ENCODE measurements around the gene SIM2.
"Not testable (repeated sequence)": the region's sequence is repeated elsewhere in the genome, so short reads cannot be mapped to it uniquely, and the experiment has no call there.

SIM2 gene

DNA sequence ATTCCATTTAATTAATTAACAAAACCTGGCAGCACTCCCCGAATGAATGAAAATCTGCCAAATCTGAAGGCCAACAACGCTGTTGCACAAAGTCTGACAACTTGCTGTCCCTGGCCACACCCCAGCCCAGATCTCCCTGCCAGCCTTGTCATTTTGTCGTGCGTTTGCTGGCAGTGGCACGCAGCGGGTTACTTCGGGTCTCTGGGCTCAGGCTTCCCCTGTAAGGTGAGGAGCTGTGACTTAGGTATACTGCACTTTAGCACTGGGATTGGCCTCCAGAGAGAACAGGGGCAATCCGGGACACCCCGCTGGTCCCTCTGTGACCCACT lies 34.3 kb upstream of the SIM2 start:
- H3K4me3 ChIP-seq (ENCODE audit: low read length in 2 of 2) = no peak overlapping the region

GRCh38 chr21:36665806-36666205 lies 33.1 kb upstream of the SIM2 start:
- H3K36me3 ChIP-seq (ENCODE audit: control insufficient read depth in 2 of 2, insufficient read depth in 2 of 2, low read length in 2 of 2) = no peaks in the 10 kb centered on the region
- H3K9me3 ChIP-seq (ENCODE audit: control insufficient read depth in 2 of 2, low read length in 2 of 2) = no peaks in the 10 kb centered on the region
- H3K9ac ChIP-seq (ENCODE audit: low read depth in 1 of 2, low read length in 2 of 2) = no peak overlapping the region
- no peaks in the 10 kb centered on the region for H3K4me1 ChIP-seq (ENCODE audit: control insufficient read depth in 2 of 2, insufficient read depth in 2 of 2, low read length in 2 of 2)
- peaks cover 28 to 35% of the 10 kb centered on the region in 2 donors for H3K27me3 ChIP-seq (ENCODE audit: control insufficient read depth in 2 of 2, insufficient read depth in 2 of 2, low read length in 2 of 2)
- no peak overlapping the region for H3K27ac ChIP-seq (ENCODE audit: low read depth in 2 of 2, low read length in 2 of 2)
- H3K4me3 ChIP-seq (ENCODE audit: low read length in 2 of 2) = no peak overlapping the region

More for the DNA sequence above, 34.3 kb upstream of the SIM2 start:
- Histone ChIP-seq H3K9me3 (ENCODE audit: control insufficient read depth in 2 of 2, low read length in 2 of 2) (no peaks in the 10 kb centered on the region), H3K36me3 (ENCODE audit: control insufficient read depth in 2 of 2, insufficient read depth in 2 of 2, low read length in 2 of 2) (no peaks in the 10 kb centered on the region), H3K4me1 (ENCODE audit: control insufficient read depth in 2 of 2, insufficient read depth in 2 of 2, low read length in 2 of 2) (no peaks in the 10 kb centered on the region), H3K27ac (ENCODE audit: low read depth in 2 of 2, low read length in 2 of 2) (no peak overlapping the region), H3K27me3 (ENCODE audit: control insufficient read depth in 2 of 2, insufficient read depth in 2 of 2, low read length in 2 of 2) (peaks cover 33 to 40% of the 10 kb centered on the region in 2 donors), H3K9ac (ENCODE audit: low read depth in 1 of 2, low read length in 2 of 2) (no peak overlapping the region)

GRCh38 chr21:36668713-36669112 lies 30.2 kb upstream of the SIM2 start:
- Histone ChIP-seq H3K4me1 (ENCODE audit: control insufficient read depth in 2 of 2, insufficient read depth in 2 of 2, low read length in 2 of 2) (no peaks in the 10 kb centered on the region), H3K4me3 (ENCODE audit: low read length in 2 of 2) (no peak overlapping the region), H3K36me3 (ENCODE audit: control insufficient read depth in 2 of 2, insufficient read depth in 2 of 2, low read length in 2 of 2) (no peaks in the 10 kb centered on the region), H3K9ac (ENCODE audit: low read depth in 1 of 2, low read length in 2 of 2) (no peak overlapping the region), H3K9me3 (ENCODE audit: control insufficient read depth in 2 of 2, low read length in 2 of 2) (no peaks in the 10 kb centered on the region), H3K27me3 (ENCODE audit: control insufficient read depth in 2 of 2, insufficient read depth in 2 of 2, low read length in 2 of 2) (peaks cover 25 to 33% of the 10 kb centered on the region in 2 donors), H3K27ac (ENCODE audit: low read depth in 2 of 2, low read length in 2 of 2) (no peak overlapping the region)

DNA sequence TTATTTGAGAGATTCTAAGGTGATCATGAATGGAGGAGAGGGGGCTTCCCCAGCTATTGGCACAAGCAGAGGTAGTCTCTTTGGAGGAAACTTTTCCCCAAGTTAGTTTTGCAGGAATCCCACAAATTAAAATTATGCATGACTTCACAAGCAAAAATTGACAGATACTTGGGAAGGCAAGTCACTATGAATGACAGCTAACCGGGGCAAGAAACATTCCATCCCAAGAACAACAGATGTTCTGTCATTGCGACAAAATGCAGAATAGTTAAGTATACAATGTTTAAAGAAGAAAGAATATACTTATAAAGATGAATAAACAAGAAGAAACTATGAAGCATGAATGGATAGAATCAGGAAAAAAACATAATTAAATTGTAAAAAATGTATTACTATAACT lies 27.1 kb upstream of the SIM2 start:
- Histone ChIP-seq H3K27me3 (ENCODE audit: control insufficient read depth in 2 of 2, insufficient read depth in 2 of 2, low read length in 2 of 2) (peaks cover 16 to 20% of the 10 kb centered on the region in 2 donors), H3K9ac (ENCODE audit: low read depth in 1 of 2, low read length in 2 of 2) (no peak overlapping the region), H3K4me3 (ENCODE audit: low read length in 2 of 2) (no peak overlapping the region), H3K4me1 (ENCODE audit: control insufficient read depth in 2 of 2, insufficient read depth in 2 of 2, low read length in 2 of 2) (no peaks in the 10 kb centered on the region), H3K9me3 (ENCODE audit: control insufficient read depth in 2 of 2, low read length in 2 of 2) (no peaks in the 10 kb centered on the region), H3K27ac (ENCODE audit: low read depth in 2 of 2, low read length in 2 of 2) (no peak overlapping the region), H3K36me3 (ENCODE audit: control insufficient read depth in 2 of 2, insufficient read depth in 2 of 2, low read length in 2 of 2) (no peaks in the 10 kb centered on the region)

GRCh38 chr21:36672296-36672695 lies 26.6 kb upstream of the SIM2 start:
- not testable (repeated sequence) for H3K9me3 ChIP-seq (ENCODE audit: control insufficient read depth in 2 of 2, low read length in 2 of 2); H3K27ac ChIP-seq (ENCODE audit: low read depth in 2 of 2, low read length in 2 of 2); H3K36me3 ChIP-seq (ENCODE audit: control insufficient read depth in 2 of 2, insufficient read depth in 2 of 2, low read length in 2 of 2); H3K9ac ChIP-seq (ENCODE audit: low read depth in 1 of 2, low read length in 2 of 2); H3K4me3 ChIP-seq (ENCODE audit: low read length in 2 of 2); H3K4me1 ChIP-seq (ENCODE audit: control insufficient read depth in 2 of 2, insufficient read depth in 2 of 2, low read length in 2 of 2)
- H3K27me3 ChIP-seq (ENCODE audit: control insufficient read depth in 2 of 2, insufficient read depth in 2 of 2, low read length in 2 of 2) = peaks cover 16 to 24% of the 10 kb centered on the region in 2 donors

DNA sequence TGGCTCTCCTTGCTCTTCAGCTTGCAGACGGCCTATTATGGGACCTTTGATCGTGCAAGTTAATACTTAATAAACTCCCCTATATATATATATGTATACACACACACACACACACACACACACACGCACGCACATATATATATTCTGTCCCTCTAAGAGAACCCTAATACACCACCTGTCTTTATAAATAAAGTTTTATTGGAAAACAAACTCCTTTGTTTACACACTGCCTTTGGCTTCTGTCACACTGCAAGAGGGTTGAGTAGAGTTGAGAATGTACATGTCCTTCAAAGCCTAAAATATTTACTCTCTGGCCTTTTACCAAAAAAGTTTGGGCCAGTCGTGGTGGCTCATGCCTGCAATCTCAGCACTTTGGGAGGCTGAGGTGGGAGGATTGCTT lies 26.2 kb upstream of the SIM2 start:
- no peaks in the 10 kb centered on the region for H3K9me3 ChIP-seq (ENCODE audit: control insufficient read depth in 2 of 2, low read length in 2 of 2)
- H3K27me3 ChIP-seq (ENCODE audit: control insufficient read depth in 2 of 2, insufficient read depth in 2 of 2, low read length in 2 of 2) = peaks cover 14 to 24% of the 10 kb centered on the region in 2 donors
- no peaks in the 10 kb centered on the region for H3K4me1 ChIP-seq (ENCODE audit: control insufficient read depth in 2 of 2, insufficient read depth in 2 of 2, low read length in 2 of 2)

DNA sequence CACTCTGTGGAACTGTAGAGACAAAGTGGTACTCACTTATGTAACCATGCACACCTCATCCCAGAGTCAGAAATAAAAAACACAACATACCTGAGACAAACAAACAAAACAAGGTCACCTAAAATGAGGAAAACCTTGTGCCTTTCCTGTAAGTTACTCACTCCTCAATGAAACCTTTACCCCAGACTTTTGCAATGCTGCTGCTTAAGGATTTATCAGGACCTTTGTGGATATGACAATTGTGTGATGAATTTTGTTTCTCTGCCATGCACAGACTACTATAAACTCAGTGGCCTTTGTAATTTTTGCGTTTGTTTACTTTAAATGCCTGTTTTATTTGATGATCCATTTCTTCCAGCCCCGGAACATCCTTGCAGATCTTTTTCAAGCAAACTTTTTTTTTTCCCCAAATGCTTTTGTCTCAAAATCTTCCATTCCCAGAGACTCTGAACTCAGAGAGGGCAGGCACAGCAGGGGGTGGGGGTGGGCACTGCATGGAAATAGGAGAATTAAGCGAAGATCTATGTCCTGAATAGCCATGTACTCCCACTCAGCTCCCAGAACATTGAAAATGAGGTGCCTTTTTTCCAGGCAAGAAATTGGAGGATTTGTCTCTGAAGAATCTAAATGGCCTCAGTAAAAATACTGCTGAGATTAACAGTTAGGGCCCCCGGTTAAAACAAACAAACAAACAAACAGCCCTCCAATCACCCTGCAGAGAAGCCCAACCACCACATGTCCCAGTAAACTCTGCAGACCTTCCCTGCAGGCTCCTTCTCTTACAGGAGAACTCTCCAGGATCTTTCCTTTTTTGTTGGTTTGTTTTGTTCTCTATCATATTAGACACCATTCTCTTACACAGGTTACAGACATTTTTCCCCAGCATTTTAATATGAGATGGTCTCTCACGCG lies 22.6 kb upstream of the SIM2 start:
- H3K4me3 ChIP-seq (ENCODE audit: low read length in 2 of 2) = no peak overlapping the region
- H3K9me3 ChIP-seq (ENCODE audit: control insufficient read depth in 2 of 2, low read length in 2 of 2) = peaks cover 0 to 5% of the 10 kb centered on the region in 2 donors
- no peak overlapping the region for H3K27ac ChIP-seq (ENCODE audit: low read depth in 2 of 2, low read length in 2 of 2)
- H3K36me3 ChIP-seq (ENCODE audit: control insufficient read depth in 2 of 2, insufficient read depth in 2 of 2, low read length in 2 of 2) = no peaks in the 10 kb centered on the region
- H3K4me1 ChIP-seq (ENCODE audit: control insufficient read depth in 2 of 2, insufficient read depth in 2 of 2, low read length in 2 of 2) = no peaks in the 10 kb centered on the region
- no peak overlapping the region for H3K9ac ChIP-seq (ENCODE audit: low read depth in 1 of 2, low read length in 2 of 2)
- peaks cover 9 to 11% of the 10 kb centered on the region in 2 donors for H3K27me3 ChIP-seq (ENCODE audit: control insufficient read depth in 2 of 2, insufficient read depth in 2 of 2, low read length in 2 of 2)

More for the DNA sequence above, 26.2 kb upstream of the SIM2 start:
- H3K27ac ChIP-seq (ENCODE audit: low read depth in 2 of 2, low read length in 2 of 2) = no peak overlapping the region
- no peak overlapping the region for H3K9ac ChIP-seq (ENCODE audit: low read depth in 1 of 2, low read length in 2 of 2)
- H3K4me3 ChIP-seq (ENCODE audit: low read length in 2 of 2) = no peak overlapping the region
- H3K36me3 ChIP-seq (ENCODE audit: control insufficient read depth in 2 of 2, insufficient read depth in 2 of 2, low read length in 2 of 2) = no peaks in the 10 kb centered on the region

- Histone ChIP-seq H3K36me3 (ENCODE audit: control insufficient read depth in 2 of 2, insufficient read depth in 2 of 2, low read length in 2 of 2) (no peaks in the 10 kb centered on the region), H3K27me3 (ENCODE audit: control insufficient read depth in 2 of 2, insufficient read depth in 2 of 2, low read length in 2 of 2) (peaks cover 7 to 11% of the 10 kb centered on the region in 2 donors), H3K9ac (ENCODE audit: low read depth in 1 of 2, low read length in 2 of 2) (no peak overlapping the region), H3K4me3 (ENCODE audit: low read length in 2 of 2) (no peak overlapping the region), H3K4me1 (ENCODE audit: control insufficient read depth in 2 of 2, insufficient read depth in 2 of 2, low read length in 2 of 2) (no peaks in the 10 kb centered on the region), H3K9me3 (ENCODE audit: control insufficient read depth in 2 of 2, low read length in 2 of 2) (peaks cover 0 to 7% of the 10 kb centered on the region in 2 donors), H3K27ac (ENCODE audit: low read depth in 2 of 2, low read length in 2 of 2) (no peak overlapping the region)
Measured at GRCh38 chr21:36677443-36677842, 21.5 kb upstream of the SIM2 start.

- no peak overlapping the region for H3K27ac ChIP-seq (ENCODE audit: low read depth in 2 of 2, low read length in 2 of 2)
- H3K4me1 ChIP-seq (ENCODE audit: control insufficient read depth in 2 of 2, insufficient read depth in 2 of 2, low read length in 2 of 2) = no peaks in the 10 kb centered on the region
- no peak overlapping the region for H3K4me3 ChIP-seq (ENCODE audit: low read length in 2 of 2)
- H3K9me3 ChIP-seq (ENCODE audit: control insufficient read depth in 2 of 2, low read length in 2 of 2) = peaks cover 2 to 7% of the 10 kb centered on the region in 2 donors
- H3K9ac ChIP-seq (ENCODE audit: low read depth in 1 of 2, low read length in 2 of 2) = no peak overlapping the region
- H3K36me3 ChIP-seq (ENCODE audit: control insufficient read depth in 2 of 2, insufficient read depth in 2 of 2, low read length in 2 of 2) = no peaks in the 10 kb centered on the region
- H3K27me3 ChIP-seq (ENCODE audit: control insufficient read depth in 2 of 2, insufficient read depth in 2 of 2, low read length in 2 of 2) = peaks cover 10 to 17% of the 10 kb centered on the region in 2 donors
Measured at GRCh38 chr21:36678538-36678937, 20.4 kb upstream of the SIM2 start.

- peaks cover 2 to 7% of the 10 kb centered on the region in 2 donors for H3K9me3 ChIP-seq (ENCODE audit: control insufficient read depth in 2 of 2, low read length in 2 of 2)
- H3K4me1 ChIP-seq (ENCODE audit: control insufficient read depth in 2 of 2, insufficient read depth in 2 of 2, low read length in 2 of 2) = no peaks in the 10 kb centered on the region
- no peak overlapping the region for H3K27ac ChIP-seq (ENCODE audit: low read depth in 2 of 2, low read length in 2 of 2)
- H3K27me3 ChIP-seq (ENCODE audit: control insufficient read depth in 2 of 2, insufficient read depth in 2 of 2, low read length in 2 of 2) = peaks cover 20 to 22% of the 10 kb centered on the region in 2 donors
- H3K36me3 ChIP-seq (ENCODE audit: control insufficient read depth in 2 of 2, insufficient read depth in 2 of 2, low read length in 2 of 2) = no peaks in the 10 kb centered on the region
- no peak overlapping the region for H3K4me3 ChIP-seq (ENCODE audit: low read length in 2 of 2)
- no peak overlapping the region for H3K9ac ChIP-seq (ENCODE audit: low read depth in 1 of 2, low read length in 2 of 2)
Measured at GRCh38 chr21:36681117-36681631, 17.7 kb upstream of the SIM2 start.
